Central memory CD8-positive, alpha-beta T cell (primary cell): ENCODE results near the gene ABLIM1.

ENCODE experiments used
- ATAC-seq: fragments of 150-1000 bp; cut with Tn5 transposase; replicated peaks from 2 replicates; pipeline ENCODE4 v1.10.0; 2022; ENCODE audit warnings: mild to moderate bottlenecking, moderate FRiP score, moderate number of reproducible peaks; ENCODE audit not compliant: poor library complexity, severe bottlenecking; ENCODE audit errors: extremely low read depth
- DNase-seq, 2 donors: peaks; one replicate each; pipeline ENCODE4 v3.0.0; 2021; ENCODE audit warnings: low spot score in 2 of 2
- H3K27ac Mint-ChIP-seq: one replicate; pipeline ENCODE4 v1.8.0; 2022; ENCODE audit warnings: low read depth, mild to moderate bottlenecking, moderate library complexity, mixed read lengths
- H3K27me3 Mint-ChIP-seq: one replicate; pipeline ENCODE4 v1.8.0; 2022; ENCODE audit warnings: mixed read lengths
- H3K36me3 Mint-ChIP-seq: one replicate; pipeline ENCODE4 v1.8.0; 2022; ENCODE audit warnings: mild to moderate bottlenecking, moderate library complexity, mixed read lengths; ENCODE audit not compliant: insufficient read depth
- H3K4me1 Mint-ChIP-seq: one replicate; pipeline ENCODE4 v1.8.0; 2022; ENCODE audit warnings: mixed read lengths
- H3K4me3 Mint-ChIP-seq: one replicate; pipeline ENCODE4 v1.8.0; 2022; ENCODE audit warnings: mild to moderate bottlenecking, moderate library complexity, mixed read lengths
- H3K9me3 Mint-ChIP-seq: one replicate; pipeline ENCODE4 v1.8.0; 2022; ENCODE audit warnings: mixed read lengths

Gene ABLIM1

DNA sequence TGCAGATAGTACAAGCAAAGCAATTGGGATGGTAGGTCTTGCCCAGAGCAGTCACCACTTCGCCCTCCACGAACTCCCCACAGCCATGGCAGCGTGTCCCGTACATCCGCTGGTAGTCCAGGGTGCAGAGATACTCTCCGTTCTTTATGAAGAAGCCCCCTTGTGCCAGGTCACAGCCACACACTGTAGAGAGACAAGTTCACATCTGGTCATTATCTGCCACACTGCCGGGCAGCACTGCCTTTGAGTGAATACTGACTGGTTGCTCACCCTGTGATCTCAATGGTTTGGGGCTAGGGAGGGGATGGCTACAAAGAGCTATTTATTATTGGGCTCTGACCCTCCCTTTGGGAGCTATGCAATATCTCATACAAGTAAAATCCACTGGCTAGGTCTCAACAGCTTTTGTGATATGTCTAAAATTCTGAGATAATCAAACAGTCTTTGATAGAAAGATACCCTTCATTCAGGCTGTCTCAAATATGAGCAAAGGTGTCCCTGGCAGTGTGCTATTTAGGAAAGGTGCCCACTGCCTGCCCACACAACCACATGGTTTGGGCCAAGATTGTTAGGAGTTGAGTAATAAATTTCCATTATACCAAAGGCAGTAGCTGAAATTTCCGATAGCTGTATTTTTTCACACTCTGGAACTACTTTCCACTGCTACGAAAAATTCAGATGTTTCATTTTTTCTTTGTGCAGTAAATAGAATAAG, 82.5 kb downstream of the ABLIM1 start:
- no peaks in the 10 kb centered on the region for H3K36me3 Mint-ChIP-seq

DNA sequence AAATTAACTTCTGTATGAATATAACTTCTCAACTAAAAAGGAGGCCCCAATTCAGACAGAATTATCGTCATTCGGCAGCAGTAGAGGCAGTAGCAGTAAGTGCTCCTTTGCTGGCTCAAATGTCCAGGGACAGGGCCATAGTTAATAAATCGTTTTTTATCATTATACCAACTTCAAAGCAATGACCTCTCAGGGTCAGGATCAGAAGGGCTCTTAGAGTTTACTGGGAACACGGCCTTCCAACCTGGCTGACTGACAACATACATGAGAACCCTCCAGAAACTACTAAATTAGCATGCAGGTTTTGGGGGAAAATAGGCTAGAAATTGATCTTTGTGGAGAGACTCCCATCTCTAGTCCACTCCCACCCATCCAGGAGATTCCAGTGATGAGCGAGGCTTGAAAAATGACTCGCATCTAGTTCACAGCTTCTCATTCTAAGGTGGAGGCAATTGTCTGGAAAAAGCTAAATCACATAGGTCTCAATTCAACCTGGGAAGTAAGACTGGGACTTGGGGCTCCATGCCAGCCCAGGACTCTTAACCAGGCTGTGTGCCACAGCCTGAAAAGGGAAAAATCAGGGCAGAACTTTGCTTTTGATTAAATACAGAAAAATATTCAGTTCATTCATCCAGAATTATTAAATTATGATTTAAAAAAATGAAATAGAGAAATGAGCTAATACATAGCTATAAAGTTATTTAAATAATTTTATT, 84.6 kb downstream of the ABLIM1 start:
- Mint-ChIP-seq H3K36me3 (no peaks in the 10 kb centered on the region), H3K9me3 (no peaks in the 10 kb centered on the region), H3K4me3 (no peak overlapping the region), H3K27me3 (no peaks in the 10 kb centered on the region), H3K4me1 (no peaks in the 10 kb centered on the region), H3K27ac (no peak overlapping the region)
- DNase-seq, result no peak
- ATAC-seq, result no peak

More for the DNA sequence above, 82.5 kb downstream of the ABLIM1 start:
- DNase-seq, result no peak
- ATAC-seq, result no peak
- no peaks in the 10 kb centered on the region for H3K27me3 Mint-ChIP-seq
- no peaks in the 10 kb centered on the region for H3K9me3 Mint-ChIP-seq
- no peak overlapping the region for H3K27ac Mint-ChIP-seq
- H3K4me1 Mint-ChIP-seq, result no peaks in the 10 kb centered on the region
- no peak overlapping the region for H3K4me3 Mint-ChIP-seq

GRCh38 chr10:114571316-114571999, 86.6 kb downstream of the ABLIM1 start:
- DNase-seq, result no peak
- Mint-ChIP-seq H3K27ac (no peak overlapping the region), H3K9me3 (no peaks in the 10 kb centered on the region), H3K4me1 (no peaks in the 10 kb centered on the region), H3K4me3 (no peak overlapping the region), H3K27me3 (no peaks in the 10 kb centered on the region), H3K36me3 (no peaks in the 10 kb centered on the region)
- ATAC-seq, result no peak

GRCh38 chr10:114566064-114566463, 92.0 kb downstream of the ABLIM1 start:
- no peak for ATAC-seq
- Mint-ChIP-seq H3K4me1 (no peaks in the 10 kb centered on the region), H3K36me3 (no peaks in the 10 kb centered on the region), H3K4me3 (no peak overlapping the region), H3K27ac (no peak overlapping the region), H3K27me3 (no peaks in the 10 kb centered on the region), H3K9me3 (no peaks in the 10 kb centered on the region)
- DNase-seq, result no peak

GRCh38 chr10:114565066-114565465, 93.0 kb downstream of the ABLIM1 start:
- Mint-ChIP-seq H3K4me3 (no peak overlapping the region), H3K9me3 (no peaks in the 10 kb centered on the region), H3K27ac (no peak overlapping the region), H3K27me3 (no peaks in the 10 kb centered on the region), H3K36me3 (no peaks in the 10 kb centered on the region), H3K4me1 (no peaks in the 10 kb centered on the region)
- ATAC-seq (no peak), DNase-seq (no peak)

DNA sequence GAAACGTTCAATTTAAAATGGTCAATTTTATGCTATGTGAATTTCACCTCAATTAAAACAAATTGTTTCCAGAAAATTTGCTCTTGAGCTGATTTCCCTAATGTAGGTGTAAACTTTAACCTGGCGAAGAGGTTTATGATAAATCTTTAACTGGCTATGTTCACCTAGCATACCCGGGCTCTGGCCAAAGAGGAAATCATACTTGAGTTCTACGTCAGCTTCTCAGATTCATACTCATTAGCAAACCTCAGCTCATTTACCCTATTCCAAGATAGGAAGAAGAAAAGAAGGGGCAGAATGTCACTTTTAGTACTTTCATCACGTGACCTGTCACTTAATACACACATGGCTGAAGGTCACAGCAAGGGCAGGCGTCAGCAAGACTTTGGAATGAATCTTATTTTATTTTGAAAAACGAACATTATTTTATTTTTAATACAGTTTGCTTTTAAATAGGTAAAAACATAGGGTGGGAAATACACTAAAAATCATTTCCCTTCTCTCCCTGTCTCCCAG, 97.0 kb downstream of the ABLIM1 start:
- ATAC-seq (no peak), DNase-seq (no peak)
- Mint-ChIP-seq H3K36me3 (no peaks in the 10 kb centered on the region), H3K4me3 (no peak overlapping the region), H3K27me3 (no peaks in the 10 kb centered on the region), H3K27ac (no peak overlapping the region), H3K4me1 (no peaks in the 10 kb centered on the region), H3K9me3 (no peaks in the 10 kb centered on the region)

GRCh38 chr10:114560144-114560543, 97.9 kb downstream of the ABLIM1 start:
- H3K4me1 Mint-ChIP-seq, result no peaks in the 10 kb centered on the region
- no peaks in the 10 kb centered on the region for H3K36me3 Mint-ChIP-seq
- no peak overlapping the region for H3K4me3 Mint-ChIP-seq
- no peaks in the 10 kb centered on the region for H3K9me3 Mint-ChIP-seq
- ATAC-seq (no peak), DNase-seq (no peak)
- H3K27me3 Mint-ChIP-seq, result no peaks in the 10 kb centered on the region
- no peak overlapping the region for H3K27ac Mint-ChIP-seq

DNA sequence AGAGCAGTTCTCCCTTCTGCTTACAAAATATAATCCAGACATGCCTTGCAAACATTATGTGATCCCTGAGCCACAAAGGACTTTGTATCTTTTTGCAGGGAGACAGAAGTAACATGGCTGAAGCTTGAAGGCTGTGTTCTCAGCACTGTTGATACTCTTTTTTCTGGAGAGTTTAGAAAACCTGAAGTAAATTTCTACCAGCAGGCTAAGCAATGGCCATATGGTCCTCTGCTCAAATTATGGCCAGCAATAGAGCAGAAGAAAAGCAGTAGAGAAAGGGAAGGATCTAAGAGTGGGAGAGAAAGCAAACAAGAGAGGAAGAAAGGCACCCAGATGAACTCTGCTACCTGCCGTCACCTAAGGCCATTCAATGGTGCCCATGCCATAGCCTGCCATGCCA, 98.4 kb downstream of the ABLIM1 start:
- ATAC-seq, result no peak
- no peaks in the 10 kb centered on the region for H3K36me3 Mint-ChIP-seq
- H3K27ac Mint-ChIP-seq, result no peak overlapping the region
- no peaks in the 10 kb centered on the region for H3K4me1 Mint-ChIP-seq
- no peak for DNase-seq
- no peaks in the 10 kb centered on the region for H3K9me3 Mint-ChIP-seq
- H3K4me3 Mint-ChIP-seq, result no peak overlapping the region
- no peaks in the 10 kb centered on the region for H3K27me3 Mint-ChIP-seq

DNA sequence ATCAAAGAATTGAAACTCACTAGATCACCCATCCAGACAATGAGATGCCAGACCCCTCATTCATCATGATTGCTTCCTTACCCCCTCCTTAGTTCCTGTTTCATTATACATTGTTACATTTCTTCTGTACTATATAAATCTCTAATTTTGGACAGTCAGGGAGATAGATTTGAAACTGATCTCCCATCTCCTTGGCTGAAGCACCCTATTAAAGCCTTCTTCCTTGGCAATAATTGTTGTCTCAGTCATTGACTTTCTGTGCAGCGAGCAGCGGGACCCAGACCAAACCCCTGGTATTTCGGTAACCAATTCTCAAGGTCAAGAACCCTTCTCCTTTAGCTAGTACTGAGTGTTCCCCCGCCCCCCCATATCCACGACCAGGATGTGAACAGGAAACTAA, 100.2 kb downstream of the ABLIM1 start:
- no peak for ATAC-seq
- H3K27ac Mint-ChIP-seq, result no peak overlapping the region

DNA sequence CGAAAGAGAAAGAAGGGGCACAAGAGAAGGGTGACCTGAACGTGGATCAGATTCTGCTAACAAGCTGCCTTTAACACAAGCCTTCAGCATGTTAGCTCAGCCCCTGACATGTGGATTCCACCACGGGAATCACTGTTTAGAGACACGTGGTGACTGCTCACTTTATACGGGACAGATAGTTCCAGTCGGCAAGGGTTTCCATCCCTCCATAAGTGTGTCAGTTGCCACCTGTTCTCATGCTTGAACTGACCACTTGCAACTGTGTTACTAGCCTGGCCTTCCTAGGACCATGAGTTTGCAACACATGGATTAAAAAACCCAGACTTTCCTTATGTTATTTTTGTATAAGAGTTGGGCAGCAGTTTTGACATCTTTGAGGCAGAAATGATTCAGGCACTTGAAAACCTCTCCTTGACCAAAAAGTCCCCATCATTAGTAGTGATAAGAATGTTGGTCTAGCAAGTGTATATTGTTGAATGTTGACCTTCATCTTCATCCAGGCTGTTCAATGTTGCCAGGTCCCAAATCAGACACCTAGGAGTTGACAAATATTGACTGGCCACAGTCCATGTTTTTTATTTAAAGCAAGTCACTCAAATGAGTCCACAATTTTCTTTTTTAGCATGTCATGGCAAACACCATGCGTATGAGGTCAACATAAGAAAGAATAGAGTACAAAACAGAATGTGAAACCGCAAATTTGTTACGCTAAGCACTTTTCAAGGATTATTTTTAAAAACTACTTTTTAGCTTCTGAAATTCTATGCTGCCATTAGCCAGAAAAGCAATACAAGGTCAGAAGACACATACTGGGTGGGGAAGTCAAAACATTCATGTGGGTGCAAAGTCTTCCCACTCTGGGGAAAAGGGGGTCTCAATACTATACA, 101.6 kb downstream of the ABLIM1 start:
- Mint-ChIP-seq H3K4me1 (no peaks in the 10 kb centered on the region), H3K9me3 (no peaks in the 10 kb centered on the region), H3K4me3 (no peak overlapping the region), H3K27ac (no peak overlapping the region), H3K27me3 (no peaks in the 10 kb centered on the region), H3K36me3 (no peaks in the 10 kb centered on the region)
- ATAC-seq, result no peak
- no peak for DNase-seq

More for the DNA sequence above, 100.2 kb downstream of the ABLIM1 start:
- DNase-seq, result no peak
- Mint-ChIP-seq H3K4me3 (no peak overlapping the region), H3K36me3 (no peaks in the 10 kb centered on the region), H3K4me1 (no peaks in the 10 kb centered on the region), H3K27me3 (no peaks in the 10 kb centered on the region), H3K9me3 (no peaks in the 10 kb centered on the region)

GRCh38 chr10:114553436-114553835, 104.6 kb downstream of the ABLIM1 start:
- Mint-ChIP-seq H3K27me3 (no peaks in the 10 kb centered on the region), H3K36me3 (no peaks in the 10 kb centered on the region), H3K27ac (no peak overlapping the region), H3K4me3 (no peak overlapping the region), H3K9me3 (no peaks in the 10 kb centered on the region), H3K4me1 (peaks cover 8% of the 10 kb centered on the region)
- ATAC-seq (no peak), DNase-seq (no peak)

DNA sequence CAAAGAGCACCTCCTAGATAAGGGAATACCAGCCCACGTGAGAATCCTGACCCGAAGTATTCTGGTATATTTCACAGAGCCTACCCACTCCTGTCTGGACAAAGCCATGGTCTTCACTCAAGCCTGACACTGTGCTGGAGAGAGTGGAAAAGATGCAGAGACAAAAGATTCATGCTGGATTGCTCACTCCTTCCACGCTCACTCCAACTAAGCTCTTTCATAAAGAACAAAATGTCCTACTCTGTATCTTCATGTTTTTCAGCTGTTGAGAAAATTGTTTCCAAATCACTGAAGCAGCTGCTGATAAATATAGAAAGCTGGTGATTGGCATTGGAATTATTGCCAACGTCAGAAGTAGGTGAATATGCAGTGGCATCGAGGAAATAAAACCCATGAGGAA, 106.0 kb downstream of the ABLIM1 start:
- H3K9me3 Mint-ChIP-seq, result no peaks in the 10 kb centered on the region
- DNase-seq (no peak), ATAC-seq (no peak)
- no peaks in the 10 kb centered on the region for H3K27me3 Mint-ChIP-seq
- H3K36me3 Mint-ChIP-seq, result no peaks in the 10 kb centered on the region
- no peak overlapping the region for H3K27ac Mint-ChIP-seq
- H3K4me3 Mint-ChIP-seq, result no peak overlapping the region
- peaks cover 17% of the 10 kb centered on the region for H3K4me1 Mint-ChIP-seq
